CD14-positive monocyte (primary cell): ENCODE measurements around the gene SECISBP2. TPM values are rescaled to one million over a fixed set of nuclear protein-coding genes. Genes with fewer than 3 reads are reported as not detected.

ENCODE experiments used
- DNase-seq, 3 donors: peaks; one replicate each; pipeline ENCODE4 v3.0.0-alpha.2; 2011 to 2022
- H2AFZ ChIP-seq: 2 replicates; pipeline ENCODE4 v1.6.0; 2012; ENCODE audit warnings: mild to moderate bottlenecking, low read depth, low read length, inconsistent platforms; ENCODE audit not compliant: insufficient read depth, poor library complexity, severe bottlenecking
- H3K27ac ChIP-seq, 2 donors: 1 replicate in 1 of 2; 2 replicates in 1 of 2; pipeline ENCODE4 v1.5.1; 2012 to 2013; ENCODE audit warnings: low read length in 2 of 2, control low read depth in 1 of 2, inconsistent platforms in 1 of 2, low read depth in 1 of 2, mild to moderate bottlenecking in 1 of 2
- H3K27me3 ChIP-seq, 2 donors: one replicate each; pipeline versions ENCODE4 v1.6.0 to v1.6.1; 2011 to 2013; ENCODE audit warnings: low read length in 2 of 2; ENCODE audit not compliant: control insufficient read depth in 2 of 2, insufficient read depth in 2 of 2
- H3K36me3 ChIP-seq, 2 donors: replicated peaks in 1 of 2; 1 replicate in 1 of 2; 2 replicates in 1 of 2; pipeline versions ENCODE4 v1.5.1 to v1.6.1; 2012 to 2013; ENCODE audit warnings: low read length in 2 of 2, control low read depth in 1 of 2, inconsistent platforms in 1 of 2, mild to moderate bottlenecking in 1 of 2; ENCODE audit not compliant: insufficient read depth in 2 of 2, control insufficient read depth in 1 of 2
- H3K4me1 ChIP-seq, 2 donors: 1 replicate in 1 of 2; 2 replicates in 1 of 2; pipeline versions ENCODE4 v1.5.1 to v1.6.1; 2012 to 2013; ENCODE audit warnings: low read length in 2 of 2, control low read depth in 1 of 2, inconsistent platforms in 1 of 2, mild to moderate bottlenecking in 1 of 2, moderate library complexity in 1 of 2; ENCODE audit not compliant: insufficient read depth in 2 of 2, control insufficient read depth in 1 of 2
- H3K4me2 ChIP-seq: replicated peaks from 2 replicates; pipeline ENCODE3; 2012; ENCODE audit warnings: low read length, moderate library complexity, mild to moderate bottlenecking; ENCODE audit not compliant: poor library complexity, severe bottlenecking; ENCODE audit errors: extremely low read depth
- H3K4me3 ChIP-seq, 3 experiments: fragments of 200-600 bp in 1 of 3; sonication (generic) in 1 of 3; replicated peaks in 1 of 3; 1 replicate in 2 of 3; 2 replicates in 1 of 3; pipeline ENCODE4 v1.5.1; 2011 to 2013; ENCODE audit warnings: low read length in 3 of 3, mild to moderate bottlenecking in 3 of 3, control low read depth in 2 of 3, low read depth in 2 of 3, inconsistent platforms in 1 of 3, moderate library complexity in 1 of 3
- H3K79me2 ChIP-seq: 2 replicates; pipeline ENCODE4 v1.6.0; 2012; ENCODE audit warnings: mild to moderate bottlenecking, control low read depth, inconsistent platforms, low read length, moderate library complexity; ENCODE audit not compliant: insufficient read depth
- H3K9ac ChIP-seq: 2 replicates; pipeline ENCODE4 v1.6.0; 2017; ENCODE audit warnings: low read length, mild to moderate bottlenecking; ENCODE audit not compliant: insufficient read depth, poor library complexity, severe bottlenecking
- H3K9me3 ChIP-seq, 2 donors: replicated peaks in 1 of 2; 1 replicate in 1 of 2; 2 replicates in 1 of 2; pipeline versions ENCODE4 v1.5.1 to v1.6.1; 2012 to 2013; ENCODE audit warnings: low read length in 2 of 2, control low read depth in 1 of 2; ENCODE audit not compliant: control insufficient read depth in 1 of 2, insufficient read depth in 1 of 2
- H4K20me1 ChIP-seq: 2 replicates; pipeline ENCODE4 v1.6.0; 2012; ENCODE audit warnings: mild to moderate bottlenecking, low read length, control low read depth, moderate library complexity; ENCODE audit not compliant: insufficient read depth
- H3K27ac Mint-ChIP-seq, 7 donors: one replicate each; pipeline ENCODE4 v1.8.0; 2020; ENCODE audit warnings: mild to moderate bottlenecking in 7 of 7, mixed read lengths in 7 of 7, moderate library complexity in 6 of 7, inconsistent platforms in 2 of 7
- H3K27me3 Mint-ChIP-seq, 3 donors: one replicate each; pipeline ENCODE4 v1.8.0; 2021 to 2022; ENCODE audit warnings: low read depth in 3 of 3, mild to moderate bottlenecking in 3 of 3, mixed read lengths in 3 of 3, moderate library complexity in 3 of 3, inconsistent platforms in 1 of 3
- H3K36me3 Mint-ChIP-seq, 2 donors: one replicate each; pipeline ENCODE4 v1.8.0; 2020; ENCODE audit warnings: mixed read lengths in 2 of 2, inconsistent platforms in 1 of 2, mild to moderate bottlenecking in 1 of 2
- H3K4me1 Mint-ChIP-seq: one replicate; pipeline ENCODE4 v1.8.0; 2020; ENCODE audit warnings: mild to moderate bottlenecking, mixed read lengths
- H3K4me3 Mint-ChIP-seq, 2 donors: one replicate each; pipeline ENCODE4 v1.8.0; 2020; ENCODE audit warnings: mild to moderate bottlenecking in 2 of 2, mixed read lengths in 2 of 2, moderate library complexity in 1 of 2
- H3K9me3 Mint-ChIP-seq, 7 donors: one replicate each; pipeline ENCODE4 v1.8.0; 2020 to 2022; ENCODE audit warnings: mixed read lengths in 7 of 7, mild to moderate bottlenecking in 6 of 7, moderate library complexity in 6 of 7, inconsistent platforms in 2 of 7
- CTCF ChIP-seq: fragments of 200-600 bp; IDR thresholded peaks from one replicate; pipeline ENCODE4 v1.8.0; 2022; ENCODE audit warnings: antibody characterized with exemption, mild to moderate bottlenecking
- WGBS: methylation state at CpG from one replicate; pipeline ENCODE4 v1.1.5; 2013; ENCODE audit warnings: missing lambda C conversion rate; ENCODE audit not compliant: insufficient coverage; 5-methylcytosine and 5-hydroxymethylcytosine counted together
- intact Hi-C, 2 donors: fragments of 100-400 bp; cut with micrococcal nuclease; formaldehyde crosslinking; loops; one replicate each; pipeline versions ENCODE4 v1.15.0 to v1.15.1; 2023
- polyA plus RNA-seq, 3 donors: library from polyadenylated mRNA; depleted of rRNA in 1 of 3; unstranded in 2 of 3; stranded (reverse) in 1 of 3; fragments of 300-500 nt in 2 of 3; fragments of >200 nt in 1 of 3; fragmentation: Illumina TruSeq in 2 of 3; gene quantifications; 1 replicate in 2 of 3; 2 replicates in 1 of 3; pipeline ENCODE4 v1.2.3, GENCODE V29; 2012 to 2021

The SECISBP2 gene
- polyA plus RNA-seq, 3 donors = 8.6 to 51.4 (median 9.8) TPM

GRCh38 chr9:89363921-89364665 is 45.8 kb downstream of the SECISBP2 start:
- peaks cover 0 to 3% (median 0%) of the 10 kb centered on the region in 3 donors for H3K27me3 Mint-ChIP-seq
- Histone ChIP-seq H3K79me2 (no peaks in the 10 kb centered on the region), H3K4me1 (no peaks in the 10 kb centered on the region), H3K4me2 (no peak overlapping the region), H3K9ac (no peak overlapping the region), H3K9me3 (no peaks in the 10 kb centered on the region), H3K27ac (no peak overlapping the region), H4K20me1 (peaks cover 68% of the 10 kb centered on the region), H2AFZ (no peak overlapping the region), H3K36me3 (peaks cover 37 to 59% of the 10 kb centered on the region in 2 donors), H3K27me3 (no peaks in the 10 kb centered on the region), H3K4me3 (no peak overlapping the region)
- no peak for TF ChIP-seq CTCF
- H3K4me1 Mint-ChIP-seq = peaks cover 5% of the 10 kb centered on the region
- 96% methylated on average over 6 of the region's 9 CpGs for WGBS
- H3K9me3 Mint-ChIP-seq = no peaks in the 10 kb centered on the region
- H3K4me3 Mint-ChIP-seq = no peak overlapping the region
- peak in 1 of 3 donors; percentile 2 for DNase-seq
- peaks cover 38 to 47% of the 10 kb centered on the region in 2 donors for H3K36me3 Mint-ChIP-seq
- intact Hi-C loops = no loop called here
- H3K27ac Mint-ChIP-seq = no peak overlapping the region

- intact Hi-C loops = no loop called here
- H3K4me2 ChIP-seq = no peak overlapping the region
- no peak overlapping the region for H2AFZ ChIP-seq
- H3K9me3 Mint-ChIP-seq = no peaks in the 10 kb centered on the region
- TF ChIP-seq CTCF = no peak
- H3K9ac ChIP-seq = no peak overlapping the region
- H4K20me1 ChIP-seq = peaks cover 69% of the 10 kb centered on the region
- no peaks in the 10 kb centered on the region for H3K79me2 ChIP-seq
- DNase-seq = peak in 1 of 3 donors; percentile 3
- no peaks in the 10 kb centered on the region for H3K27me3 ChIP-seq
- H3K27ac Mint-ChIP-seq = peak overlapping the region in 2 of 7 donors; percentile 22 to 32
- WGBS = 100% methylated on average over 8 of the region's 17 CpGs
- H3K4me3 Mint-ChIP-seq = no peak overlapping the region
- no peaks in the 10 kb centered on the region for H3K9me3 ChIP-seq
- peaks cover 0 to 3% (median 0%) of the 10 kb centered on the region in 3 donors for H3K27me3 Mint-ChIP-seq
- H3K27ac ChIP-seq = no peak overlapping the region
- H3K4me1 ChIP-seq = no peaks in the 10 kb centered on the region
- H3K36me3 Mint-ChIP-seq = peaks cover 31 to 42% of the 10 kb centered on the region in 2 donors
- H3K4me1 Mint-ChIP-seq = peaks cover 4% of the 10 kb centered on the region
- peaks cover 32 to 59% of the 10 kb centered on the region in 2 donors for H3K36me3 ChIP-seq
- H3K4me3 ChIP-seq = no peak overlapping the region
Observed at GRCh38 chr9:89364666-89365531, 46.6 kb downstream of the SECISBP2 start.
